Measurements from ENCODE around the gene MORC1.

DNA sequence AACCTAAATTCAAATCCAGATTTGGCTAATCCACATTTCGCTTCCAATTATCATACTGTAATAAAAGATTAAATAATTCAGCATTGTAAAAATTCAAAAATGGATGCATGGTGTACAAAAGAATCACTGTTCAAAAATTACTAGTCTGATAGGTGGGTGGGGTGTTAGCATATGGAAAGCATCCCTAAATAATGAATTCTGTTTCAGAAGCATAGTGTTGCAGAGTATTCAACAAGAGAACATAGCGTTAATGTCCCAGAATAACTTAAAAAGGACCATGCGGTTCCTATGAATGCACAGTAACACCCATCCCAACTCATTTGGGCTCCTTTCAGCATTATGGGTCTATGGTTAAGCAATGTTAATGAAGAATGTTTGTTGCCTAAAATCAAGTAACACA, 51.1 kb downstream of the MORC1 start:
- TF ChIP-seq EP300 (IDR thresholded peaks at IDR 0.05): no peak
- no peak for TF ChIP-seq CTCF (IDR thresholded peaks at IDR 0.05)
- TF ChIP-seq POLR2A (IDR thresholded peaks at IDR 0.05; ENCODE audit: low read depth): no peak
- TF ChIP-seq POLR2AphosphoS5 (IDR thresholded peaks at IDR 0.05): no peak
